ENCODE results near the gene RNF17.
"Not testable (repeated sequence)": the region's sequence is repeated elsewhere in the genome, so short reads cannot be mapped to it uniquely, and the experiment has no call there.

Gene RNF17, protein sequence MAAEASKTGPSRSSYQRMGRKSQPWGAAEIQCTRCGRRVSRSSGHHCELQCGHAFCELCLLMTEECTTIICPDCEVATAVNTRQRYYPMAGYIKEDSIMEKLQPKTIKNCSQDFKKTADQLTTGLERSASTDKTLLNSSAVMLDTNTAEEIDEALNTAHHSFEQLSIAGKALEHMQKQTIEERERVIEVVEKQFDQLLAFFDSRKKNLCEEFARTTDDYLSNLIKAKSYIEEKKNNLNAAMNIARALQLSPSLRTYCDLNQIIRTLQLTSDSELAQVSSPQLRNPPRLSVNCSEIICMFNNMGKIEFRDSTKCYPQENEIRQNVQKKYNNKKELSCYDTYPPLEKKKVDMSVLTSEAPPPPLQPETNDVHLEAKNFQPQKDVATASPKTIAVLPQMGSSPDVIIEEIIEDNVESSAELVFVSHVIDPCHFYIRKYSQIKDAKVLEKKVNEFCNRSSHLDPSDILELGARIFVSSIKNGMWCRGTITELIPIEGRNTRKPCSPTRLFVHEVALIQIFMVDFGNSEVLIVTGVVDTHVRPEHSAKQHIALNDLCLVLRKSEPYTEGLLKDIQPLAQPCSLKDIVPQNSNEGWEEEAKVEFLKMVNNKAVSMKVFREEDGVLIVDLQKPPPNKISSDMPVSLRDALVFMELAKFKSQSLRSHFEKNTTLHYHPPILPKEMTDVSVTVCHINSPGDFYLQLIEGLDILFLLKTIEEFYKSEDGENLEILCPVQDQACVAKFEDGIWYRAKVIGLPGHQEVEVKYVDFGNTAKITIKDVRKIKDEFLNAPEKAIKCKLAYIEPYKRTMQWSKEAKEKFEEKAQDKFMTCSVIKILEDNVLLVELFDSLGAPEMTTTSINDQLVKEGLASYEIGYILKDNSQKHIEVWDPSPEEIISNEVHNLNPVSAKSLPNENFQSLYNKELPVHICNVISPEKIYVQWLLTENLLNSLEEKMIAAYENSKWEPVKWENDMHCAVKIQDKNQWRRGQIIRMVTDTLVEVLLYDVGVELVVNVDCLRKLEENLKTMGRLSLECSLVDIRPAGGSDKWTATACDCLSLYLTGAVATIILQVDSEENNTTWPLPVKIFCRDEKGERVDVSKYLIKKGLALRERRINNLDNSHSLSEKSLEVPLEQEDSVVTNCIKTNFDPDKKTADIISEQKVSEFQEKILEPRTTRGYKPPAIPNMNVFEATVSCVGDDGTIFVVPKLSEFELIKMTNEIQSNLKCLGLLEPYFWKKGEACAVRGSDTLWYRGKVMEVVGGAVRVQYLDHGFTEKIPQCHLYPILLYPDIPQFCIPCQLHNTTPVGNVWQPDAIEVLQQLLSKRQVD (N-terminal part only)

DNA sequence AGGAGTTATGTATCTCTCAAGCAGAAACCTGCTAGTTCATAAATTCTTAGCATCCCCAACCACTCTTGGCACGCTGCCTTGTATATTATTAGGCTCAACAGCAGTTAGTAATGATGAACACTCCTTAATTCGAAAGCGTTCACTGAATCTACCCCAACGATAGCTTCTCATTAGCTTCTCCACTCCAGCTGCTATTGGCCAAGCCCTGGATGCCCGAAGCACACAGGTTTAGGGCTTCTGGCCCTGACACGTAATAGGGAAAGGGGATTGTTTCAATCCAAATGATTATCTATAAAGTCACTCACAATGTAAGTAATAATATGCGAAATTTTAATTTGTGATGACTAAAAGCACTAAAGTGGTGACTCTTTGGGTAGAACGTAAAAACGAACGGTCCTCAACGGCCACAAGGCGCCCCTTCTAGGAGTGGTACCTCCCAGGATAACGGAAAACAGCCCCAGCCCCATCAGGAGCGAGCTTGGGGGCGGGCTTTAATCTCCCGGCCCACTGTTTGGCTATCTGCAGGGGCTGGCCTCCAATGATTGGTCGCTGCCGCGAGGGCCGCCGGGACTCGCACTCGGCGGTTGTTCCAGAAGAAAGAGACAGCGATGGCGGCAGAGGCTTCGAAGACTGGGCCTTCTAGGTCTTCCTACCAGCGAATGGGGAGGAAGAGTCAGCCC, at the start of gene RNF17:
Gene RNF17, plus strand, starts transcription at position 574 of the 680 bp plus-strand sequence. Its CDS starts 35 bp downstream, at position 609.
- no peak for DNase-seq

DNA sequence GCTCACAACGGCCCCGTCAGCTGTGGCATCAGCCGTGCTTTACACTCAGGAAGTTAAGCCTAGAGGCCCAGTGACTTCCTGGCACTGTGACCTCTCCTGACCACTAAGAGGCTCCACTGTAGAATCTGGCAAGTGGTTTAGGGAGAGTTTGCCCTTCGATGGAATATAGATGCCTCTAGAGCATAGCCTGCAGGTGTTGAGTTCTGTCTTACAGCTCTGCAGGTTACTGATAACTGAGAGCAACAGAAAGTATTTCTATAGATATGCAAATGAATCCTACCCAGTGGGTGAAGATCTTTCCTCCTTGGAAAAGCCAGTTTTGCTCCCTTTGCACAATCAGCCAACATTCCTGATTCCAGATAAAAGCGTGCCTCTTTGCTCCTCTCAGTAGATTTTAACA, 48.0 kb upstream of the RNF17 start:
- DNase-seq: no peak

DNA sequence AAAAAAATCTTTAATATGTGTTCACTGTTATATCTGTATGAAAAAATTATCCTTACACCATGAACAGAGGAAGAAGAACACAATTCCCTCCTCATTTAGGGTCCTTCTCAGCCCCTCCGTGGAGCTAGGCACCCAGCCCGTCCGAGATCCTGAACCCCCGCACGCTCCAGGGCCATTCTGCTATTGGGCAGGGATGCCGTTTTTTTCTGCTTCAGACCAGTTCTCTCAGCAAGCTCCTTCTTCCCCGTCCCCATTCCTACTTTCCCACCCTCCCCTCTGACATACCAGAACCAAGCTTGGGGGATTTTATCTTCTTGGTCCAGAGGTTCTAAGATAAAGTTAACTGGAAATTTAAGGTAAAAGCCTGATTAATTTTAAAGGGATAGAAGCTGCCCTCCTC, 47.5 kb upstream of the RNF17 start:
- DNase-seq: no peak

DNA sequence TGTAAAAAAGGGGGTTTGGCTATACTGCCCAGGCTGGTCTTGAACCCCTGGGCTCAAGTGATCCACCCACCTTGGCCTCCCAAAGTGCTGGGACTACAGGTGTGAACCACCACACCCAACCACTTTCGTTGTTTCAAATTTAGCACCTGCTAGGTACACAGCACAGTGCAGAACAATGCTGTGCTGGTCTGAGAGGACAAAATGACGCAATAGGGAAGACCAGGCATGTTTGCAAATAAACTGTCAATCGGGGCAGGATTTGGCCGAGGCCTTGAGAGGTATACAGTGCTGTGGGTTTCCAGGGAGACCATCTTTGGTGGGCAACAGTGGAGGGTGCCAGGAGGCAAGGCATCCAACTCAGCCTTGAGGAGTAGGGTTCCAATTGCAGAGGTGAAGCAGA, 46.8 kb upstream of the RNF17 start:
- no peak for DNase-seq

DNA sequence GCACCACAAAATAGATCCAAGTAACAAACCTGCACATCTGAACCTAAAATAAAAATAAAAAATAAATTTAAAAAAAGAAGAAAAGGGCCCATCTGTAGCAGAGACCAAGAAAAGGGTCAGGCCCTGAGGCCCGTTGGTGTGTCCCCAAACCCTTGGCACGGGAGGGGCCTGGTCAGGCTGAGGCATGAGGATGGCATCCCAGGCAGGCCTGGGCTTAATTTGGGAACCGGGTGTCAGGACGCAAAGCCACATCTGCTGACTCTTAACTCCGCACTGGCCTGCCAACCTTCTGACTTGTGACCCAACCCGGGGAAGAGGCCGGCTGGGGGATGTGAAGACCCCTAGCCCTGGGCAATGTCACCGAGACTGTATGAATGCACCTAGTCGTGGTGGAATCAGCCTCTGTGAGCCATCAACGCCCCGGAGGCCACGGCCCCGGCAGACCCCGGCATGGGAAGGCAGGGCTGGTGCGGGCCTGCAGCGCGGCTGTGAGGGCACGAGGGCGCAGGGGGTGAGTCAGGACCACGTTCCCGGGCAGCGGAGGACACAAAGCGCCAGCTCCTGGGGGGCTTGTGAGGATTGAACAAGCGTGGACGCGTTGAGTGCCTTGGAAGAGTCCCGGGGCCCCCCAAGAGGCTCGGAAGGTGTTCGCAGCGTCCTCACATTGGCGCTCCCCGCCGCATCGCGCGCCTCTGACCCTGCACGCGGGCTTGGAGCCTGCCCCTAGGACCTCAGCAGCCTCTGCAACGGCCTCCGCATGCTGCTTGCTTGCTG, 45.6 kb upstream of the RNF17 start:
- DNase-seq: no peak

DNA sequence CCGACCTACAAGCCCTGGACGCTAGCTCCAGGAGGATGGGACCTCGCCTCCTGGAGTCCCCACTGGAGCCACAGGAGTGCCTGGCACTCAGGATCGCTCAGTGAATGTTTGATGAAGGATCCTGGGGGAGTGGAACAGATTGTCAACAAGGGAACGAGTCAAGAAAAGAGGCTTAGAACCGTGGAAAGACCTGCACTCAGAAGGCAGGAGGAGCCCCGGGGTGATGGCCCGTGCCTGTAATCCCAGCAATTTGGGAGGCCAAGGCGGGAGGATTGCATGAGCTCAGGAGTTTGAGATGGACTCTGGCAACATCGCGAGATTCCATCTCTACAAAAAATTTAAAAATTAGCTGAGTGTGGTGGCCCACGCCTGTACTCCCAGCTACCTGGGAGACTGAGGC, 44.8 kb upstream of the RNF17 start:
- no peak for DNase-seq

DNA sequence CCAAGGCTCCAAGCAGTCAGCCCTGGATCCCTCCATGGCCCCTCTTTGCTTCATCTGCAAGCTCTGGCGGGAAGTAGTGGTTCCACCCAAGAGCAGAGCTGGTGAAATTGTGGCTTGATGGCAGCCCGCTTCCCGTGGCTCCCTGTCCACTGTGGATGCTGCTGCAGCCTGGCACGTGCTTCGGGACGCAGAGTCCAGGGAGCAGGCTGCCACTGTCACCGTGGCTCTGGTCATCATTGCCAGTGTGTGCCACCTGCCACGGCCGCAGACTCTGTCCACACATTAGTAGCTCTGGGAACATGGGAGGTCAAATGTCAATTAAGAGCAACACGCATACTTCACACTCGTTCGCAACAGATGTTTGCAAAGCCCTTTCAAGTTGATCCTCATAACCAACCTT, 40.8 kb upstream of the RNF17 start:
- no peak for DNase-seq

DNA sequence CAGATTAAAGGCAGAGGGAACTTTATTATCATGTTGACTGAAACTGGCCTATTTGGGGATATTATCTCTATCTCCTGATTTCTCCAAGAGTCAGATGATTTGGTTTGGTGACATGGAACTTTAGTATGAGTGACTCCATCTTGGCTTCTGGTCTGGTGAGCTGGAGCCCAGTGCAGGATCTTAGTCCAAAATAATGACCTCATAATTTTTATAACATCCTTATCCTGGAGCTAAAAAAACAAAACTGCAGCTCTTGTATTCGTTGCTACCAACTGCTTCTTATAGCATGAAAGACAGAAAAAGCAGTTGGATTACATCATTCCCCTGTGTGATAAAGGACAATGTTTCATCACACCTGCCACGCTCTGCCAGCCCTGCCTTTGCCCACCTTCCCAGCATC, 39.3 kb upstream of the RNF17 start:
- no peak for DNase-seq

DNA sequence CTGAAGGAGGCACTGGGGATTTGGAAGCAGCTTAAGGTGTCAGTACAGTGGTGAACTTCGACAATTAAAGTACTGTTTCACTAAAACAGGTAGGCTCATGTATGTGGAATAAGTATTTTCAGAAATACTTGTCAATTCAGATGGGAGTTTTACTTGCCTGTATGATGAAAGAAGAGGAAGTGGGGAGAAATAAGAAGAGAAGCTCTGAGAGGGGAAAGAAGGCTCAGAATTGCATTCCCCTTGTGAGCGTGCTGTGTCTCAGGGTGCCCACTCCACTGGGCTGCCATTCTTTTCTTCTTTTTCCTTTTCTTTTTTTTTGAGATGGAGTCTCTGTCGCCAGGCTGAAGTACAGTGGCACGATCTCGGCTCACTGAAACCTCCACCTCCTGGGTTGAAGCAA, 38.6 kb upstream of the RNF17 start:
- no peak for DNase-seq

DNA sequence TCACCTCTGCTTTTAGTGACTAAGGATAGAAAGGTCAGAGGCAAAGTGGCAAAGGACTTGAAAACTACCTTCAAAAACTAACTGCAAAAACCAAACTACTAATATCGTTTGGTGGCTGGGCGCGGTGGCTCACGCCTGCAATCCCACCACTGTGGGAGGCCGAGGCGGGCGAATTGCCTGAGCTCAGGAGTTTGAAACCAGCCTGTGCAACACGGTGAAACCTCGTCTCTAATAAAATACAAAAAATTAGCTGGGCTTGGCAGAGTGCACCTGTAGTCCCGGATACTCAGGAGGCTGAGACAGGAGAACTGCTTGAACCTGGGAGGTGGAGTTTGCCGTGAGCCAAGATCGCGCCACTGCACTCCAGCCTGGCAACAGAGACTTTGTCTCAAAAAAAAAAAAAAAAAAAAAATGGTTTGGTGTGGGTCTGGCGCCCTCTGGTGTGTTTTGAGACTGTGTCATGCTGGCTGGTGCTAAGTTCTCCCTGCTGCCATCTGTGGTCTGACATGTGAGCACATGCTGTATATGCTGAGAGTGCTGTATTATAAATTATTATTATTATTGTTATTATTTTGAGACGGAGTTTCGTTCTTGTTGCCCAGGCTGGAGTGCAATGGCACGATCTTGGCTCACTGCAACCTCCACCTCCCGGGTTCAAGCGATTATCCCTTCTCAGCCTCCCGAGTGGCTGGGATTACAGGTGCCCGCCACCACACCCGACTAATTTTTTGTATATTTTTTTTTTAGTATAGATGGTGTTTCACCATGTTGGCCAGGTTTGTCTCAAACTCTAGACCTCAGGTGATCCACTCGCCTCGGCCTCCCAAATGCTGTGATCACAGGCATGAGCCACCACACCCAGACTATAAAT, 36.0 kb upstream of the RNF17 start:
- DNase-seq: peak; percentile 83

DNA sequence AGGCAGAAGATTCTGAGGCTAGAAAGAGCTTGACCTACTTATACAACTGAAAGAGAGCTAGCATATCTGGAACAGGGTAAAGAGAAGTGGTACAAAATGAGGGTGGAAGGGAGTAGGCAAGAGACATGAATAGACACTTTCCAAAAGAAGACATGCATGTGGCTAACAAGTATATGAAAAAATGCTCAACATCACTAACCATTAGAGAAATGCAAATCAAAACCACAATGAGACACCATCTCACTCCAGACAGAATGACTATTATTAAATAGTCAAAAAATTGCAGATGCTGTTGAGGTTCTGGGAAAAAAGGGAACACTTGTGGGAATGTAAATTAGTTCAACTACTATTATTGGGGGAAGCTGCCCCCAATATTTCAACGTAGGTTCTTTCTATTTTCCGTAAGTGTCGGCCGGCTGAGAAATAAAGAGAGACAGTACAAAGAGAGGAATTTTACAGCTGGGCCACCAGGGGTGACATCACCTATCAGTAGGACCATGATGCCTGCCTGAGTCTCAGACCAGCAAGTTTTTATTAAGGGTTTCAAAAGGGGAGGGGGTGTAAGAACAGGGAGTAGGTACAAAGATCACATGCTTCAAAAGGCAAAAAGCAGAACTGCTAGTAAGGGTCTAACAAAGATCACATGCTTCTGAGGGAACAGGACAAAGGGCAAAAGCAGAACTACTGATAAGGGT, 32.9 kb upstream of the RNF17 start:
- DNase-seq: not testable (repeated sequence)

DNA sequence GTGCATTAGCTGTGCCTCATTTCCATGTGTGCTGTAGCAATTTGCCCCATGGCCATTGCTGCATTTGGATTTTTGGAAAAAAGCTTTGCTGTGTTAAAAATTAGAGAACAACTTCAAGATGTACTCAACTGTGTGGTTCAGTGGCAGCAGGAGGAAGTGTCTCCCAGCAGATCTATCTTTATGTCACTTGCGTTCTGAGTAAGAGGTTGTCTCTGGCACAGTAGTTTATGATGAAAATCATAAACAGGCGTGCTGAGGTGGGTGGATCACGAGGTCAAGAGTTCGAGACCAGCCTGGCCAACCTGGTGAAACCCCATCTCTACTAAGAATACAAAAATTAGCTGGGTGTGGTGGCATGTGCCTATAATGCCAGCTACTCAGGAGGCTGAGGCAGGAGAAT, 29.0 kb upstream of the RNF17 start:
- peak; percentile 17 for DNase-seq

DNA sequence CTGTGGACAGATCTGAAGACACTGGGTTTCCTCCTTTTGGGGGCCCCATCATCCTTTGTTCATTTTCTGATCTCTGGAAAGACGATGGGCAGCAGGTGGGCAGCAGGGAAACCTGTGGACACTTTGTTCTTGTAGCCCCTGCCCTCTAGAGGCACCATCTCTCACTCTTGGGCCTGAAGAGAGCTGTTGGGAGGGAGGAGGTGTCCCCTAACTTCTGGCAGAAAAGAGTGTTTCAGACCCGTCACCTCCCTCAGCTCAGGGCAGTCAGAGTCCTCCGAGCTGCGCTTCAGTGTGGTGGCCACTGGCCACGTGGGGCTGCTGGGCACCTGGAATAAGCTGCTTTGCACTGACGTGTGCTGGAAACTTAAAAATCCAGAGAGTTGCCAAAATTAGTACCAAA, 26.9 kb upstream of the RNF17 start:
- DNase-seq: no peak

DNA sequence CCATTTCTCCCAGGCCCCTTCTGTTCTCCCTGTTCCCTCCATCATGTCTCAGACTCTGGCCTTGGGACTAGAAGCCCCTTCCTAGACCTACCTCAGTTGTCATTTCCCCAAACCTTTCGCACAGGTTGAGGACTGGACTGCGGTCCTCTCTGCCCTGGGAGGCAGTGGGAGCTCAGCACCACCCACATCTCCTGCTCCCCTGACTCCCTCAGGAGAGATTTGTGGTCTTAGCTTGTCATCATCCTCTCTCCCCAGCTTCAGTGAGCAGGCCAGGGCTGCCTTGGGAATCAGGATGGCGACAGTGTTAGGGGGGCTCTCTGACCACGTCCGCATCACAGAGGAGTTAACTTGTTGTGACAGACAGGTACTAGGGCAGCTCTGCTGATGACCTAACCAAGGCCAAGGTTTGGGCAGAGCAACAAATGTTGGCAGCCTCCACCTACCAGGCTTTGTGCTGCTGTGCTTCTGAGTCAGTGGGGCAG, 25.6 kb upstream of the RNF17 start:
- no peak for DNase-seq

DNA sequence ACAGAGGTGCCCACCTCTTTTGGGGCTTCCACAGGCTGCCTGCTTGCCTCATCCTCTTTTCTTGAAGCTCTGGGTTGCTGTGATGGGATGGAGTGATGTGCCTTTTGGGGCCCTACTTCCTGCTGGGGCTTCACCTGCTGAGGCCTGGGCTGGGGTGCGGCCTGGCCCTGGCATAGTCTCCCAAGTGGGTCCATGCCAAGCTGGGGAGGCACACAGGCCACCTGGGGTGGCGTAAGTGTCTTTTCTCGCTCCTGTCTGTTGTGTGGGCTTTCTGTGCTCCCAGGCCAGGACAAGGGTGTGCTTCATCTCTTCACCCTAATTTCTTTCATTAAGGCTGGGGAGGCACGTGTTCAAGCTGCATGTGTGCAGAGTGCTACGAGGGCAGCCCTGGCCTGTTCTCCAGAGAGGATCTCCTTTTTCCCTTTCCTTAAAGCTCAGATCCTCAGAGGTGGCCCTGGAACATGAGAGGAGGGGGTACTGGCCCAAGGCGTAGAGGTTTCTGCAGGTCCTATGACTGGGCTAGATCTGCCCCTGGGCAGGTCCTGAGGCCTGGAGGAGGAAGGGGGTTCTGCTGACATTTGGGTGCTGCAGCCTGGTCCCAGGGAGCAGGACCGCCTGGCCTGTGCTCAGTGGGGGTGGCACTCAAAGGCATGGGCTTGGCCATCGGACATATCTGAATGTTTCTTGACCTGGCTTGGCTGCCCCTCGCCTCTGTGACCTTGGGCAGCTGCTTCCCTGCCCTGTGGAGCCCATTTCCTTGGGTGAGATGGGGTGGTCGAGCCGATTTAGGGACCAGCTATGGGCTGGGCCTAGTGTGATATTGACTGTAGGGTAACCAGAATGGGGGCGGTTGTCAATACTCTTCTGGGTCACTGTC, 23.7 kb upstream of the RNF17 start:
- no peak for DNase-seq

DNA sequence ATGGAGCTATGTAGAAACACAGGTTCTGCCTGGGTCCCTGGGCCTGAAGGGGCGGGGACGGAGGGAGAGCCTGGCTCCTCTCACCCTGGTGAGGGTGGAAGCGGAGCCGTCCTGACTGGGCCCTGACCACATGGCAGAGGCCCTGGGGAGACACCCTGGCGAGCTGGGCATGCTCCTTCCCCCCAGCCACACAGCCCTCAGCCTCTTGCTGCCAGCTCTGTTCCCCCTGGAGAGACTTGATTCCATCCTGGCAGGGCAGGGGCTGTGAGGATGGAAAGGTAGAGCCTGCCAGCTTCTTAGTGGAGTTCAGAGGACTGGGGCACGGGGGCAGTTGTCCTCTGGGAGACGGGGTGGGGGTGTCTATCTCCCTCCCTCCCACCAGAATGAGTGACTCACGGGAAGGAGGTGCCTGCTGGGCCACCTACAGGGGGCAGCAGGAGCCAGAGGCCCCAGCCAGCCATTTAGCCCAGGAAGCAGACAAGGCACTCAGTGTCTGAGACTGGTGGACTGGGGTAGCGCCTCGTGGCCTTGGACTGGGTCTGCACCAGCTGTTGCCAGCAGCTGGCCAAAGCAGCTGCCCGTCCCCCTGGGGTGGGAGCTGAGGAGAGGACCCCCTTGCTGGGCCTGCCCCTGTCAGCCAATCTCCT, 22.8 kb upstream of the RNF17 start:
- DNase-seq: no peak

DNA sequence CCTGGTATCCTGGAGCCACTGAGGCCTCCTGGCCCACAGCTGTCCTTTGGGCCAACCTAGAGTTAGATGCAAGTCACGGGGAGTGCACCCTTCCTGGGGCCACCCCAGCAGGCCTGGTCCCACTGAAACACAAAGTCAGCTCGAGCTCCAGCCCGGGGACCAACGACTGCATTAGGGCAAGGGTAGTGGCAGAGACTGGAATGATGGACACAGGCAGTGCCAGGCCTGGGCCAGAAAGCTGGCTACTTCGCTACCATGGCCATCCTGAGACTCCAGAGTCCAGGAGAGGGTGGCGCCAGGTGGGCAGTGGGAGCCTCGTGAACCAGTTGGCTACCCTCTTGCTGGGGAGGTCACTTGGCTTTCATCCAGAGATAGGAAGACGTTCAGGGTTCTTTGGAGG, 22.2 kb upstream of the RNF17 start:
- DNase-seq: no peak

DNA sequence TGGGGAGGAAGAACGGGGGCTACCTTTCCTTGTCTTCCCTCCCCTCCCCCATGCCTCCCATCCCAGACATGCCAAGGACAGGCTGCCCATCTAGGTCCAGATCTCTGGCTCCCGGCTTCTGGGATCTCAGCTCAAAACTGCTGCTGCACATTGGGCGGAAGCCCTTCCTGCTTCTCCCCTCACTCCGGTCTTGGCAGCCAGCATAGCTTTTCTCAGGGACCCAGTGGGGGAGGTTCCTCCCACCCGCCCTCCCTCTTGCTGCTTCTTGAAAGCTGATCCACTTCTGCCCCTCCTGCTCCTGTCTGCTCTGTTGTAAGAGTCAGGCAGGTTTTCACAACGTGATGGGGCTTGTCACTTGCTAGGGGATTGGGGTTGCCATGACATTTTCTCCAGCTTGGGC, 21.7 kb upstream of the RNF17 start:
- DNase-seq: no peak

All from suppressor macrophage treated with lipopolysaccharide for 4 hours (primary cell).